GM19467 (cell line): Measurements from ENCODE around the gene PLPP4.

Experiments used
- ATAC-seq: cut with Tn5 transposase; IDR thresholded peaks from one replicate; pipeline ENCODE4 v1.9.1; 2021; ENCODE audit warnings: mild to moderate bottlenecking, moderate library complexity; ENCODE audit not compliant: unreplicated experiment

The PLPP4 gene

GRCh38 chr10:120606051-120606764 is 149.2 kb downstream of the PLPP4 start:
- peak; percentile 48 for ATAC-seq

GRCh38 chr10:120607016-120607709 is 150.1 kb downstream of the PLPP4 start:
- peak; percentile 19 for ATAC-seq

- peak; percentile 40 for ATAC-seq
These were observed 151.0 kb downstream of the PLPP4 start for GRCh38 chr10:120607710-120608703.

- ATAC-seq: no peak
These were observed 152.0 kb downstream of the PLPP4 start for GRCh38 chr10:120609006-120609405.

- ATAC-seq: no peak
These were observed 153.8 kb downstream of the PLPP4 start for GRCh38 chr10:120610791-120611190.

- no peak for ATAC-seq
These were observed 155.7 kb downstream of the PLPP4 start for GRCh38 chr10:120612756-120613155.

GRCh38 chr10:120613180-120613579 is 156.2 kb downstream of the PLPP4 start:
- no peak for ATAC-seq

- ATAC-seq: no peak
These were observed 157.7 kb downstream of the PLPP4 start for GRCh38 chr10:120614680-120615079.

GRCh38 chr10:120616311-120616911 is 159.4 kb downstream of the PLPP4 start:
- ATAC-seq: no peak

- ATAC-seq: no peak
These were observed 171.2 kb downstream of the PLPP4 start for GRCh38 chr10:120628197-120628596.

GRCh38 chr10:120630266-120630665 is 173.2 kb downstream of the PLPP4 start:
- ATAC-seq: no peak

- no peak for ATAC-seq
These were observed 175.0 kb downstream of the PLPP4 start for GRCh38 chr10:120632047-120632446.

GRCh38 chr10:120632942-120633341 is 175.9 kb downstream of the PLPP4 start:
- no peak for ATAC-seq

- ATAC-seq: no peak
These were observed 177.6 kb downstream of the PLPP4 start for GRCh38 chr10:120634659-120635058.
